Activated CD4-positive, alpha-beta T cell treated with anti-CD3 and anti-CD28 coated beads, Interleukin-2, amount 50 U/mL, for 24 hours (primary cell): ENCODE measurements around the gene TENT5C.

Experiments used
- DNase-seq, 2 donors: peaks; one replicate each; pipeline ENCODE4 v3.0.0-alpha.2; 2020; ENCODE audit warnings: low read depth in 1 of 2, low spot score in 1 of 2

The TENT5C gene

DNA sequence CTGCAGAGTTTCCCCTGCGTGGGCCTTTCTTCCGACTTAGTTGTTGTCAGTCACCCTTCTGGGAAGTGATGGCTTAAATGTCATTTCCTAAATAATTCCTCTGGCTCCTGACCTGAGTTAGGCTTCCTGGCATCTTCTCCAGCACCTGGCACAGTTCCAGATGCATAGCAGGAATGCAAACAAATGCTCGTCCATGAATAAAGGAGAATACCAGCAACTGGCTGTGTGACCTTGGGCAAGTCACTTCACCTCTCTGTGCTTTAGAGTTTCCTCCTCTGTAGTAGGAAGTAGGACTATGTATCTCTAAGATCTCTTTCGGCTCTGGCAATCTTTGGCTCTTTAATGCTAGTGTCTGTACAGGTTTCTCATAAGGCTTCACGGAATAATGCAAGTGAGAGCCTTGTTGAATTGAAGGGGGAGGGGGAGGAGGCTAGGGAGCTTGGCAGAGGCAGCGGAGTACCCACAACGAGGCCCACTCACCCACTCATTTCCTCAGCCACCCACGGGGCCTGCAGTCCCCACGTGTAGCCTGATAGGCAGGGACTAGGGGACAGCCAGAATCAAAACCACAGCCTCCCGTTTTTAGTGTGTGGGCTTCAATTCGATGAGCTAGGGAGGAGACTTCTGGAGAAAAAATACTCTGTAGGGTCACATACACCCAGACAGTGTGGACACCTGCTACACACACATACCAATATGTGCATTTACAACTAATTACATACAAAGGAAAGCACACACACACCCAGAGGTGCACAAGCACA lies 48.1 kb downstream of the TENT5C start:
- no peak for DNase-seq

DNA sequence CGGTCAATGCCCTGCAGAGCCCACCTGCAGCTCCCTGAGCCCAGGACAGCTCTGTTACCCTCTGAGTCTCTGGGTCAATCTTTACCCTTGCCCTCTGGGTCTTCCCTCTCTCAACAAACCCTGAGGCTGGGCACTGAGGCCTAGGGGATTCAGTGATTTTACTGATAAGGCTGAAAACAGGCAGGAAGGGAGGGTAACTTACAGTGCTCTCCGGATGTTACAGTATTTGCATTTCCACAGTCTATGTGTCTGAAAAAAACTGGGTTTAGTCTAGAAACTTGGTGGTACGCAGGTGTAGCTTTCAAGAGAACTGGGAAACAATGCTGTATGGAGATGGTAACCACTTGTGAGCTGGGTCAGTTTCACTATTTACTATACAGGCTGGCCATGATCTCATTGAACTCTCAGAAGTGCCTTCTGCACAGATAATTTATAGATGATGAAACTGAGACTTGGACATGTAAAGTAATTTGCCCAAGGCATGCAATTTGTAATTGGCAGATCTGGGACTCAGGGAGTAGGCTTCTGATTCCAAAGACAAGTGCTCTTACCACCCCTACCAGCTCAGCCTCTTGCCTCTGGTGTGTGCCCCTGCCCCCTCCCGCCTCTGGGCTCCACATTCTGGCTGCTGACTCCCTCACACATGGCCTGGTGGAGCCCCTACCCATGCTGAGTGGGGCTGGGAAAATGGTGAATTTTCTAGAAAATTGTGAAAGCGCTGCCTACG lies 48.8 kb downstream of the TENT5C start:
- DNase-seq: no peak

DNA sequence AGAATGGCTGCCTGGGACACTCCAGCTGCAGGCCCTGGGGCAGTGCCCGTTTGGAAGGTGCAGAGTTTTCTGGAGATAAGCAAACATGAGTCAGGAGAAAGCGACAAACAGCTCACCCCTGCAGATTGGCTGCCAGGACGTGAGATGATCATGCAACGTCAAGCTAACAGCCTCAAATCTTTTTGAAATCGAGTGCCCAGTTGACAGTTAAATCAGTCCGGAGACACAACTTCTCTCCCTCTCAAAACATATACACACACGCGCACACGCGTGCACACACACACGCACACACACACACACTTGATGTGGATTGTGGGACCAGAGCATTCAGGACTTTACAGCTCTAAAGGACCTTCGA lies 49.4 kb downstream of the TENT5C start:
- DNase-seq: no peak

DNA sequence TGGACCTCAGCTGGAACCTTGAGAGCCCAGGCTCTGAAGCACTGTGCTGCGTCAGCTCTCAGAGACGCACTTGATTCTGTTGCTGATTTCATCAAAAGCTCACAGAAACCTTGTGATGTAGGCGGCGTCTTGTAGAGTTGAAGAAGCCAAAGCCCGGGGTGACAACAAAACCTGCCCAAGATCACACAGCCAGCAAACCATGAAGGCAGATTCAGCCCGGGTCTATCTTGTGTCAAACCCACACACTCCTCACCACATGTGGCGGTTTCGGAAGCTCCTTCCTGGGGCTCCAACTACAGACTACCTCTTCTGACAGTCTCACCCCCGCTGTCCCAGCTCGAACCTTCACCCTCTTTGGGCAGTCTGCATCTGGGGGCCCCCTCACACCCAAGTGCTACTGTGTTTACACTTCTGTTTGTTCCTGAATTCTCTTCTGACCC lies 50.4 kb downstream of the TENT5C start:
- peak; percentile 46 to 77 for DNase-seq

DNA sequence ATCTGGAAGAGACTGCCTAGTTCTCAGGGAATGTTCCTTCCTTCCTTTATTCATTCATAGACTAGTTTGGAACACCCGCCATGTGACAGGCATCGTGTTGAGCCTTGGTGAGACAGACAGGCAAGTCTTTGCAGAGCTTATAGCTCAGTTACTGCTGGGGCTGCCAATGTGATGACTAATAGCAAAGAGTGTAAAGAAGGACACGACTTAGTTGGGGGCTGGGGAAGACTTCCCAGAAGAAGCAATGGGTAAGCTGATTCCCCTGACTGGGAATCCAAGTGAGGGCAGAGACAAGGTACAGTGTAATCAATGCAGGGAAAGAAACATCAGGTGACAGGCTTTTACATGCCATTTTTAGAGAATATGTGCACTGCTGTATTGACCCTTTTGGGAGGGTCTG lies 51.2 kb downstream of the TENT5C start:
- no peak for DNase-seq

DNA sequence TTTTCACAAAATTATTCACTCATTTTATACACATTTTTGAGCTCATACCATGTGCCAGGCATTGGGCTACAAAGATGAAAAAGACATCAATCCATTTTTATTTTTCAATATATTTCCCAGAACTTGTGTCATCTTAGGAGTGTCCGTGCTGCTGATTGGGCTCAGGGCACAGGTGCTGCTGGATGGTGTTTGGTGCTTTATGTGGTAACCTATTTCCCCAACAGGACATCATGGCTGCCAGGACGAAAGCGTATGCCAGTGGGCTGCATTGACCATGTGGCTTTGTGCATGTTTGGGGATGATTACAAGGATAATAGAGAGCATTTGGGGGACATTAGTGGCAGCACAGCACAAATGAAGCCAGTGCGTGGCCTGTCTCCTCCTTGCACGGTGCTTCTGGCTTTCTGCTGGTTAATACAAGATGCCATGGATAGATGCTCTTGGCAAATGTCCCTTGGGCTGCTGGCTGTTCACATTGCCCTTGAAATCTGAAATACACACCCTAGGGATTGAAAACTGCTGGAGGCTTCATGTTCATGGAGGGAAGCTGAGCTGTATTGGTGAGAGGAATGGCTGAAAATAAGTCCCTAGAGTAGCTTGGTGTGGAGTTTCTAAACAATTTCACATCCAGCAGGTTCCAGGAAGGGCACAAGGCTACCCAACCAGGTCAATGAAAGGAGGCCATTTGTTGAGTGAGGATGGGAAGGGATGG lies 52.3 kb downstream of the TENT5C start:
- no peak for DNase-seq

DNA sequence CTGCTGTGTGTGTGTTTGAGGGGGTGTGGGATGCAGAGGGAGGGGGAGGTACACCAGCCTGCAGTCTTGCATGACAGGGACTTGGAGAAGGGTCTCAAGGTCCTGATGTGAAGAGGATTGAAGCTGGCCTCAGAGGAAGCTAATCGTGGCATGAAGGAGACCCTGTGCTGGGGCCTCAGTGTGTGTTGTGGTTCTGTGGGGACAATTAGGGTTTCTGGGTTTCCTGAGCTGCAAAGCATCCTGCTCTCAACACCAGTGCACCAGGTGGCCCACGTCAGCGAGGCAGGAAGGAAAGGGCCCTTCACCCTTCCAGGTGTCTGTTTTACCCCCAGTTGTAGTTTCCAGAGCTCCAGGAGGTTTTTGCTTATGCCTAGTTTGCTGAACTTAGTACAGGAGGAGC lies 52.8 kb downstream of the TENT5C start:
- no peak for DNase-seq

DNA sequence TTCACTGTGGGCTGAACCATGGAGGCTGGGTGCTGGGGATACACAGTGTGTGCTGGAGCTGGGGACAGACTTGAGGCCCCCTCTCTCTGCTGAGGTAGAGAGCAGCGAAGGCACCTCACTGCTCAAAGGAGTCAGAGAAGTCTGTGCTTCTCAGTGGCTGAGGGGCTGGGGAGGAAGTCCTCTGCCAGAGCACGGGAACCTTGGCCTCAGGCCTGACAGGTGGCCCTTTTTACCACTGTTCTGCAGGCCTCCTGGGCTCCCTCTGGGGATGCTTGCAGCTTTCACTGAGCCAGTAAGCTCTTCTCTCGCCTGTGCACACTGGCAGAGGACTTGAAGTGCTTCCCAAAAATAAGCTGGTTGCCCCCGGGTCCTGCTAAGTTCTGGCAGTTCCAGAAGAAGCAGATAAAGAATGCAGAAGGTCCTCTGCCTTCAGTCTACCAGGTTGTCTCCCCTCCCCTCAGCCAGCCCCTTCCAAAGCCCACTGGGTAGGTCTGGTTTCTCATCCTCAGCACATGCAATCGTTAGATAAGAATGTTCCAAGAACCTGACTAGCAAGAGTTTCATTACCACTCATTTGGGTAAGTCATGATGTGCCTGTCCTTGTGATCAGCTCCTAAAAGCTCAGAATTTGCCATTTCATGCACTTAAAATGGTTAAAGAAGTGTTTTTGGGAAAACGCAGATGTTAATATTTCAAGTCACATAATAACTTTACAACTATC lies 53.9 kb downstream of the TENT5C start:
- DNase-seq: no peak

DNA sequence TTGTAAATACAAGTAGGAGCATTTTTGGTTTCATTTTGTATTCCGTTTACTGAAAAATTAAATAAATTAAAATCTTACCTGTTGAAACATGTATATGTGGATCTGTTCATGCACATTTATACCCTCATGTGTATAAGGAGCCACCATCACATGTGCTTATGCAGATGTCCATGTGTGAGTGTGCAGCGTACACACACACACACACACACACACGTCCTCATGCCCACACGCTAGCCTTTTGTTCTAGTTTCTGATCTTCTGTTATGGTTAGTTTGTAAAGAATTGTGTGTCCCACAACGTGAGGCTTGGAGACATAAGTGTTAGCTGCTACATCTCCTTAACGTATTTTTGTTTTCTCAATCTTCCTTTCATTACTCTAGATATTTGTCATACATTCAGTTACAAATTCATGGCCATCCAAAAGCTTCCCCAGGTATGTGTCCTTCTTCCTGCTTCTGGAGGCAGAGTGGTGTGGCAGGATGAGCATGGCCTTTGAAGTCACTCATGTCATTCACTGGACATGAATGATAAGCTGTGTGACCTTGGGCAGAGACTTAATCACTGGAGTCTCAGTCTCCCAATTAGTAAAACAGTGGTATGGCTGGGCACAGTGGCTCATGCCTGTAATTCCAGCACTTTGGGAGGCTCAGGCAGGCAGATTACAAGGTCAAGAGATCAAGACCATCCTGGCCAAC lies 54.6 kb downstream of the TENT5C start:
- DNase-seq: no peak

DNA sequence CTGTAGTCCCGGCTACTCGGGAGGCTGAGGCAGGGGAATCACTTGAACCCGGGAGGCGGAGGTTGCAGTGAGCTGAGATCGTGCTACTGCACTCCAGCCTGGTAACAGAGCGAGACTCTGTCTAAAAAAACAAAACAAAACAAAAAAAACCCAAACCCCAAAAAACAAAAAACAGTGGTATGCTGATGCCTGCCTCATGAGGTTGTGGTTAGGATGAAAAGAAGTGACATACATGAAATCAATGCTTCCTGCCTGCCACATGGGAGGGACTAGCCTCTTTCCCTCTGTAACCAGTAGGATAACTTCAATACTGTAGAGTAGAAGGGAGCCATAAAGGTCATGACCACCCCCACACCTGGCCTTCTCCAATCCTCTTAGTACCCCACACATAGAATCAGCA lies 55.2 kb downstream of the TENT5C start:
- DNase-seq: no peak

DNA sequence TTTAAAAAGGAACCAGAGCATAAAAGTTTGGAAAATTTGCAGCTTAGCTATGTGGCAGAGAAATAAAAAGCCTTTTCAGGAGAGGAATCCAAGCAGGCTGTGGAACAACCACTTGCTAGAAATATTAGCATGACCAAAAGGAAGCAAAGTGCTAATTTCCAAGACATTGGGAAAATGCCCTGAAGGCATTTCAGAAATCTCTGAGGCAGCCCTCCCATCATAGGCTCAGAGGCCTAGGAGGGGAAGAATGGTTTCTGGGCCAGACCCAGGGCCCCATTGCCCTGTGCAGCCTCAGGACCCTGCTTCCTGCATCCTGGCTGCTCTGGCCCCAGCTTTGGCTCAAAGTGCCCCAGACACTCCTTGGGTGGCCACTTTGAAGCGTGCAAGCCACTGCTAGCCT lies 56.8 kb downstream of the TENT5C start:
- no peak for DNase-seq

DNA sequence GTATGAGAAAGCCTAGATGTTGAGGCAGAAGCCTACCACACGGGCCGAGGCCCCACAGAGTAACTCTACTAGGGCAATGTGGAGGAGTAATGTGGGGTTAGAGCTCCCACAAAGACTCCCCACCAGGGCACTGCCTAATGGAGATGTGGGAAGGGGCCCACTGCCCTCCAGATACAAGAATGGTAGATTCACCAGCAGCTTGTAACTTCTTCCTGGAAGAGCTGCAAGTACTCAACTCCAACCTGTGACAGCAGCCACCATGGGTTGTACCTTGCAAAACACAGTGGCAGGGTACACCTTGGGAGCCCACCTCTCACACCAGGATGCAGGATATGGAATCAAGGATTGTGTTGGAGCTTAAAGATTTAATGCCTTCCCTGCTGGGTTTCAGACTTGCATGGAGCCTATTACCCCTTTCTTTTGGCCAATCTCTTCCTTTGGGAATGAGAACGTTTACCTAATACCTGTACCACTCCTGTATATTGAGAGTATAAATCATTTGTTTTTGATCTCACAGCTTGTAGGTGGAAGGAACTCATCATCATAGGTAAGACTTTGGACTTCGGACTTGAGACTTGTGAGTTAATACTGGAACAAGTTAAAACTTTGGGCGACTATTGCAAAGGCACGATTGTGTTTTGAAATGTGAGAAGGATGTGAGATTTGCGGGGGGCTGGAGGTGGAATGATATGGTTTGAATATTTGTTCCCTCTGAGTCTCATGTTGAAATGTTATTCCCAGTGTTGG lies 57.5 kb downstream of the TENT5C start:
- DNase-seq: no peak

DNA sequence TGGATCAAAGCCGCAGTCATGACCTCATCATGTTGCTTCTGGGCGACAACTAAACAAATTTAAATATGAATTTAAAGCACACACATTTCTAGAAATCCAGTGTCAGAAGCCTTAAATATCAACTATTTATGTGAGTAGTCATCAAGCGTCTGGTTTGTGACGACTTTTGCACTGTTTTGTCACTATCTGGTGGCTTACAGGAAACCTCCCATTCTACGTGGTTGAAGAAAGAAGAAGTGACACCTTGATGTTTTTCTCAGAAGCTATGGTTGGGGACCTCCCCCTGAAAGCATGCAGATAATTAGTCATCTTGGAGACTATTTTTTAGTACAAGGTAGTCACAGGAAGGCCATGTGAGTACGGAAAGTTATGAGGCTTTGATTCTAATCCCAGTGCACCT lies 58.5 kb downstream of the TENT5C start:
- peak in 1 of 2 donors; percentile 72 for DNase-seq

DNA sequence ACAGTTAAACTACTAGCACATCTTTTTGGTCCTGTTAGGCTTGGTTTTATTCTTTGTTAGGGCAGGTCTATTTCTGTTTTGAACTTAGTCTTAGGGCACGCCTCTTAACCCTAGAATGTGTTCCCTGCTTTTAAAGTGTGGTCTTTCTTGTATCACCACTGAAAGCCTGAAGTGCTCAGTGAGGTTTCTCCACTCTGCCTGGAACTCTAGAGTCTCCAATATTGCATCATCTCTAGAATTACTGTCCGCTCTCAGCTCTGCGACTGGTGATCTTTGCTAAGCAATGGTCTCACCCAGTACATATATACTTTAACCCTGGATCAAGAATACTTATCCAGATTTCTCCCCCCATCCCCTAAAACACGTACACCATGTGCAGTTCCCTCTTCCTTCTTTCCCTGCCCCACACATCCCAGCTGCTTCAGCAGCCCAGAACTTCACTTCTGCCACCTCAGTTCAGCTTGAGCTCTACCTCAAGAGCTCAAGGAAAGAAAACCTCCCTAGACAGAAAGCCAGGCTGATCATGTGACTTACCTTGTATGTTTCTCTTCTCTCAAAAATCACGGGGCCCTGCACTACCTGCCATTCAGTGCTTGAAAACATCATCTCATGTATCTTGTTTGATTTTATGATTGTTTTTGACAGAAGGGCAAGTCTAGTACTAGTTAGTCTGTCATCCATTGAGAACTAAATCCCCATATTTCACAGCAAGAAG lies 59.9 kb downstream of the TENT5C start:
- no peak for DNase-seq

DNA sequence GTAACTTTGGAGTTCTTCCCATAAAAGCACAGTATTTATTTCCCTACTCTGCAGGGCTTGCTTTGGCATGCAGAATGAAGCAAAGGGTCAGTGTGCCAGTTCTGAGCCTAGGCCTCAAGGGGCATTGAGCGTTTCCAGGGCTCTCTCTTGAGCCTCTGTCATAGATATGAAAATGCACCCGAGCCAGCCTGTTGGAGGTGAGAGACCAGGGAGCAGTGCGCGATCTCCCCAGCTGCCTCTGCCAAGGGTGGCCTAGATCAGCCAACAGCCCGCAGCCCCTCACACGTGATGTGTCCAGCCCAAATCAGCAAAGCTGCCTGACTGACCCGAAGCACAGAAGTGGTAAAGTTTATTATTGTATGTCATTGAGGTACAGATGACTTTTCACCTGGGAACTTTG lies 63.7 kb downstream of the TENT5C start:
- no peak for DNase-seq

DNA sequence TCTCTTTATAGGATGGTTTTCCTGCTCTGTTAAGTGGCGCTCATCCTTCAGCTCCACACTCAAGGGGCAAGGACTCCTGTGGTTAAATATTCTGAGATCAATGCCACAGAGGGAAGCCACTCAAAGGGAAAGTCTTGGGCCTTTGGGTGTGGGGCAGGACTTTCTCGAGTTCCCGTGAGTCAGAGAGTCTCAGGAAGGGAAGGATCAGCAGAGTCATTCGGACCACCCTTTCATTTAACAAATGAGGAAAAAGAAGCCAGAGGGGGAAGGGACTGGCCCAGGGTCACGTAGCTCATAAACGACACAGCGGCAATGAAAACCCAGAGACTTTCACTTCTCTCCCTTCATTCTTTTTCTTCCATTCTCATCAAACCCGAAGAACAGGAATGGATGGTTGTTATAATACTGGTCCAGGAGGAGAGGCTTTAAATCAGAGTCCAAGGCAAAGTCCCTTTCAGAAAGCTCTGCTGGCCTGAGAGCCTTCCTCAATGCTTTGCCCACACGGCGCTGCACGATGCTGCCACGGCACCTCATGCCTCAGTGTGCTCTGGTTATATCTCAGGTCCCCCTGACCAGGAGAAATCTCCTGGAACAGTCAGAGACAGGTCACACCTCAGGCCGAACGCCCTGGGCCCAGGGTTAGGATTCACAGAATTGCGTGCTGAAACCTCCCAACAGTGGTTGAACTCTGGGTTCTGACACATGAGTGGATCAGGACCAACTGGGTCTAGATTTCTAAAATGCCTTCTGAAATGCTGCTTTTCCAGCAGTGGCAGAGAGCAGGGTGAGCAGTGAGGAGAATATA lies 65.3 kb downstream of the TENT5C start:
- DNase-seq: no peak

DNA sequence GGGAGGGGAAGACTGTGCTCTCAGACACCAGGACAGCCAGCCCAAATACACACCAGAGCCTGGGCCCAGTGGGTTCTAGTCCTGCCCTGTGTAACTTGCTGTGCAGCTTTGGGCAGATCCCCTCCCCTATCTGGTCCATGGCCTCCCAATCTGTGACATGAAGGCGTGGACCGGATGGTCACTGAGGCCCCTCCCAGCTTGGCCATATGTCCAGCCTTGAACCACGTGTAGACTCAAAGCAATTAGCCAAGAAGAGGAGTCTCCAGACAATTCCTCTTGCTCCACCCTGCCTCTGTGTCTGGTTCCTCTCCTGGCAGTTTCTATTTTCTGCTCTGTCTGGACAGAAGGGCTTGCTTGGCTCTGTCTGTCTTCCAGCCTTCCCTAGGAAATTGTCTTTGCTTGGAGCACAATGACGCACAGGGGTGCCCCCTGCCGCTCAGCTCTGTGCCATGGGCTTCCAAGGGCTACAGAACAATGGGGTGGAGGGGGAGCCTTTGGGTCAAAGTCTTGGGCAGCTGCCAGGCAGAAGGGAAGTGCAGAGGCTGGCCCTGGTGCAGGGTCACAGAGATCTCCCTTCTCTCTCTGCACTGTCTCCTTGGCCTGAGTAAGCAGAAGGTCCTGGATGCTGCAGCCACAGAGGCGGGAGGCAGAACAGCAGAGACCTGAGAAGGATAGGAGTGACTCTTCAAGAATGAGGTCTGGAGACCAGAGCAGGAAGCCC lies 66.1 kb downstream of the TENT5C start:
- DNase-seq: no peak

DNA sequence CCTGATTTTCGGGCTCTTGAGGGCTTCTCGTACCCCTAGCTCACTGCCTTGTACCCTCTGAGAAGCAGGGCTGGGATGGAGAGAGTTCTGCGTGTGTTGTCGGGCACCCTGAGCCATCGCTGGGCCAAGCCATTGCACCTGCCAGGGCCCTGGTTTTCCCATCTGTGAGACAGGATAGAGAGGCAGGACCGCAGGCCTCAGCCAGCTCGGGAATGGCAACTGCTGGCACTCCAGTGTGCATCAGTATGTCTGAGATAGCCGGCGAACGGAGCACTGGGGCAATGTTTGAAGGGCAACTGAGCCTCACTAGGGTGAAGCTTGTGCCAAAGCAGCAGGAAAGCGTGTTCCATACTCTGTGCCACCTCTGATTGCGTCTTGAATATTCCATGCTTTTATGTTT lies 66.9 kb downstream of the TENT5C start:
- no peak for DNase-seq
